HG02610 (cell line): ENCODE data around the gene ESD.

Experiments used
- ATAC-seq: cut with Tn5 transposase; IDR thresholded peaks from one replicate; pipeline ENCODE4 v1.9.1; 2021; ENCODE audit warnings: mild to moderate bottlenecking, moderate library complexity; ENCODE audit not compliant: unreplicated experiment

Gene ESD

GRCh38 chr13:46747031-46747820 is 49.7 kb downstream of the ESD start:
- no peak for ATAC-seq

GRCh38 chr13:46745706-46746105 is 51.3 kb downstream of the ESD start:
- ATAC-seq, result no peak

- ATAC-seq, result no peak
Measured at GRCh38 chr13:46745062-46745461, 51.9 kb downstream of the ESD start.

GRCh38 chr13:46743191-46743590 is 53.8 kb downstream of the ESD start:
- no peak for ATAC-seq

GRCh38 chr13:46739447-46740098 is 57.4 kb downstream of the ESD start:
- ATAC-seq, result no peak

- no peak for ATAC-seq
Measured at GRCh38 chr13:46738766-46739165, 58.2 kb downstream of the ESD start.

- ATAC-seq, result no peak
Measured at GRCh38 chr13:46738055-46738454, 58.9 kb downstream of the ESD start.

- ATAC-seq, result no peak
Measured at GRCh38 chr13:46736541-46737310, 60.2 kb downstream of the ESD start.

GRCh38 chr13:46735425-46735824 is 61.5 kb downstream of the ESD start:
- ATAC-seq, result no peak

GRCh38 chr13:46731535-46731934 is 65.4 kb downstream of the ESD start:
- ATAC-seq, result no peak

- ATAC-seq, result no peak
Measured at GRCh38 chr13:46728777-46729176, 68.2 kb downstream of the ESD start.

GRCh38 chr13:46726347-46726746 is 70.6 kb downstream of the ESD start:
- no peak for ATAC-seq
